NCI-H2196 treated with DMSO at 0.1 percent for 48 hours (cell line): ENCODE results near the gene DNAH9.

Experiments
- DNase-seq: peaks from one replicate; lab custom pipeline; 2025; ENCODE audit not compliant: unreplicated experiment; lab: John Stamatoyannopoulos, UW

Gene DNAH9

GRCh38 chr17:11589716-11590115 lies 8.6 kb upstream of the DNAH9 start:
- no peak for DNase-seq

- no peak for DNase-seq
Measured at GRCh38 chr17:11601661-11602060, 3.4 kb downstream of the DNAH9 start.

DNA sequence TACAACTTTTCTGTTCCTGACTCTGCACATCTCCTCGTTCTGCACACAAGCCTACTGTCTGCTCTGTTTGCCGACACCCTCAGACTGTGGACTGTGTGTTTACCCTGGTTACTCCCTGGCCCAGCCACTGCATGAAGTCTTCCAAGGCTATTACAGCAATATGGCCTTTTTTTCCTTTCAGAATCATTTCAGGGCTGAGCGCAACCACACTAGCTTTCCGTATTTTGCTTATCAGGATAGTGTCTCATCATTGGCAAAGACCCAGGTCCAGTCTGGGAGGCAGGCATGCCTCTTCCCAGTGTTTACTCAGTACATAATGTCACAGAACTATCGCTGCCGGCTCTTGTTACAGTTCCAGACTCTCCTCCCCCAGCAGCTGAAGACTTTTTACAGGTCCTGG lies 10.1 kb downstream of the DNAH9 start:
- peak; percentile 5 for DNase-seq

GRCh38 chr17:11610999-11611566 lies 12.8 kb downstream of the DNAH9 start:
- DNase-seq: no peak

GRCh38 chr17:11612956-11613355 lies 14.7 kb downstream of the DNAH9 start:
- DNase-seq: no peak

GRCh38 chr17:11618861-11619566 lies 20.7 kb downstream of the DNAH9 start:
- DNase-seq: peak; percentile 1

- no peak for DNase-seq
Measured at GRCh38 chr17:11622492-11622891, 24.2 kb downstream of the DNAH9 start.

DNA sequence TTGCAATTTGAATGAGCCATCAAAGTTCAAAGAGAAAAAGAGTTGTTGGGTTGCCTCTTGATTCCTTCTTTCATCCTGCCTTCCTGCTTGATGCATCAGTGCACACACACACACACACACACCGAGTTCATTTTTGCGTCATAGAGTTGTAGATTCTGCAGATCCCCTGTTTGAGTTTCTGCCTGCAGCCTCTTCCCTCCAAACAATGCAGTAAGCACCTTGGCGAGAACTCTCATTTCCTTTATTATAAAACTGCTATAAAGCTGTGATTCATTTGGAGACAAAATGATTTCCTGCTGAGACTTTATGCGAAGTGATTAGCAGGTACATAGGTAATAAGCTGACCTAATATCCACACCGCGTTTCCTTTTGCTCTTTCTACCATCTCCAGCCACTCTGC lies 26.7 kb downstream of the DNAH9 start:
- no peak for DNase-seq

GRCh38 chr17:11625878-11626277 lies 27.6 kb downstream of the DNAH9 start:
- DNase-seq: no peak

DNA sequence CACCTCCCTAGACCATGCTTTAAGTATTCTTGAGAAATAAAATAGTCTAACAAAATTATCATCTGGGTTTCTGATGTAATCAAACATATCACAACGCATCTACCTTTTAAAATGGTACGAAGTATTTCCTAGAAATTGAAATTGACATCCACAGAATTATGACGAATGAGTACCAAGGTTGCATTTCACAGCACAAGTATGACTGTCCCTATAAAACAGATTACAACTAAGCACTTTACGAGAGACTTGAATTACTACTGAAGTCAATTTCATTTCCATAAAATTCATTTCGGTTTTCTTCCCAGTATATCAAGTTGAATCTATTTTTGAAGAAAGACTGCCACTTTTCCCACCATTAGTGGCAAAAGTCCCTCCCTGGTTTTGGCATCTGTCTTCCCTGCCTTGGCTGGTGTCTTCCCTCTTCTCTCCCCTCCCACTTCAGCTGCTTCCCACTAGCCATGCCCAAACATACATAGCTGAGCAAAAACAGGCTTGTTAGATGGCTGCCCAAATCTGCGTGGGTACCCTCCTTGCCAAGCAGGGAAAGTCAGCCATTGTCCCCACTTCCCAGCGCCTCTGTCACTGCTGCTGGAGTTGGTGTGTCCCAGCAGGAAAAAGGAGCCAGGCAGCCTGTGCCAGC lies 29.2 kb downstream of the DNAH9 start:
- no peak for DNase-seq

DNA sequence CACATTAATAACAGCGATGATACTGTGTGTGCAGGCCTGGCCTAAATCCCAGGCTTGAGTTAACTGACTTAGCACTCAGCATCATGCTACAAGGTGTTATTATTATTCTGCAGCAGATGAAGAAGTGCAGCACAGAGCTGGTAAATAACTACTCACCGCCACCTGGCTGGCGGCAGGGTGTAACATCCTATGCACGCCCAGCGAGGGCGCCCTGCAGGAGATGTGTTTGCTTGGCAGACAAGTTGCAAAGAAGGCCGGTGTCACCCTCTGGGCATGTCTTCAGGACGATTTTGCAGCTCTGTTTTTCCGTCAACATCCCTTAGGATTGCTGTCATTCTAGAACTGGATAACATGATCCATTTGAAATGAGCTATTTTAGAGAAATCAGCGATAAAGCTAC lies 30.1 kb downstream of the DNAH9 start:
- no peak for DNase-seq

GRCh38 chr17:11628831-11629230 lies 30.6 kb downstream of the DNAH9 start:
- no peak for DNase-seq

DNA sequence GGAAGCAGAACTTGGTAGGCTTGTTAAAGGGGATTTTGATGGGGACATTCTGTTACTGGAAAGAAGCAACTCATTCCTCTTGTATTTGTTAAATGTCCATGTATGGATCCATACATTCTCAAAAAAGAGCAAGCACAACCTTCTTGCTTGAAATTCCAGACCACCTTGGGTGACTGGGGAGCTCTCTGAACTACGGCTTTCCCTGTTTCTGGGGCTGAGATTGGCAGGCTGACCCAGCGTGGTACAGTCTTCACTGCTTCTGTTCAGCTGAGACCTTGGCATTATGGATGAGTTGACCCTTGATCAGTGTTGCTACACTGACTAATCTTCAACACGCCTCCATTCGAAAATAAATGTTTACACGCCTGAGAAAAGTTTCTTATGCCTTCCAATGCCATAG lies 38.5 kb downstream of the DNAH9 start:
- no peak for DNase-seq

DNA sequence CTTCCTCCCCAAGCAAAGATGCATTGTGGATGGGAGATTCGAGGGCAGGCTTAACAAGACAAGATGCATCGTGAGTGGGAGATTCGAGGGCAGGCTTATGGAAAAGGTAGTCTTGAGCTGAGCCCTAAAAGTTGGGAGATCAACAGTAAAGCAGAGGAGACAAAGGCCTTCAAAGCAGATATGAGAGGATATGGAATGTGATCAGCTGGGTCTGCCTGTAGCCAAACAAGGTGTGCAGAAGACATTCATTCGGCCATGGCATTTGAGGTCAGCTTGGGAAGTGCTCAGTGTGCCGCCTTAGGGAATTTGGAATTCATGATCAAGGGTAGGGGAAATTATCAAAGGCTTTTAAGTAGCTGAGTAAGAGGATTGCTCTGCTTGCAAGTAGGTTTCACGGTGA lies 39.5 kb downstream of the DNAH9 start:
- no peak for DNase-seq

GRCh38 chr17:11638700-11639265 lies 40.5 kb downstream of the DNAH9 start:
- no peak for DNase-seq

DNA sequence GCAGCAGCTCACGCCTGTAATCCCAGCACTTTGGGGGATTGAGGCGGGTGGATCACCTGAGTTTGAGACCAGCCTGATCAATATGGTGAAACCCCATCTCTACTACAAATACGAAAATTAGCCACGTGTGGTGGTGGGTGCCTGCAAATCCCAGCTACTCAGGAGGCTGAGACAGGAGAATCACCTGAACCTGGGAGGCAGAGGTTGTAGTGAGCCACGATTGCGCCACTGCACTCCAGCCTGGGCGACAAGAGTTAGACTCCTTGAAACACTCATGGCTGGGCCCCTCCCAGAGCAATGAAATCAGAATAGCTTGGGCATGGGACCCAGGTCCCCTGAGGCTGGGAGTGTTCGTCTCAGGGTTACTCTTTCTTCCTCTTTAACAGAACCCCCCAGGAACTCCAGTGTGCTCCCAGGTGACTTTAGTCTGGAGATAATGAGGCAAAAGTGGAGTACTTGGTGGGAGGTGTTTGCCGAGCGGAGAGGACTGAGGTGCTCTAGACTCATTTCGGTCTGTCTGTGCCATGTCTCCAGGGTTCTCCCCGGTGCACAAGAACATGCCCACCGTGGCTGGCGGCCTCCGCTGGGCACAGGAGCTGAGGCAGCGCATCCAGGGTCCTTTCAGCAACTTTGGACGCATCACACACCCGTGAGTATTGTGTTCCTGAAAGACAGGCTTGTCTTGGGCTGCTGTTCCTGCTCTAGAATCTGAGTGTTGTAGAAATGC lies 41.6 kb downstream of the DNAH9 start:
- no peak for DNase-seq

DNA sequence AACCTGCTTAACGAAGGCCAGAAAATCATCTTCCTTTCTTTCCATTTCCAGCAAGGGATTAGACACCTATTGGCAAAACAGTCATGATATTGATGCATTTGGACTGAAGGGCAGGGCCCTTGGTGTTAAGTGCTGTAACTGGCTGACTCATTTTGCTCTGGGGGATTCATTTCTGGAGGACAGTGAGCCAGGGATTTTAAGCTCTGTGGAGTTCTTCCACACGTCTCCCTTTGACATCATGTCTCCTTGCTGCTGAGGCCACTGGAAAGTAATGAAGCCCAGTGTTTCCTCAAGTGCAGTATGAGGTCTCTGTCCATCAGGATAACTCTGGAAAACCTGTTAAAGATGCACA lies 42.2 kb downstream of the DNAH9 start:
- no peak for DNase-seq

DNA sequence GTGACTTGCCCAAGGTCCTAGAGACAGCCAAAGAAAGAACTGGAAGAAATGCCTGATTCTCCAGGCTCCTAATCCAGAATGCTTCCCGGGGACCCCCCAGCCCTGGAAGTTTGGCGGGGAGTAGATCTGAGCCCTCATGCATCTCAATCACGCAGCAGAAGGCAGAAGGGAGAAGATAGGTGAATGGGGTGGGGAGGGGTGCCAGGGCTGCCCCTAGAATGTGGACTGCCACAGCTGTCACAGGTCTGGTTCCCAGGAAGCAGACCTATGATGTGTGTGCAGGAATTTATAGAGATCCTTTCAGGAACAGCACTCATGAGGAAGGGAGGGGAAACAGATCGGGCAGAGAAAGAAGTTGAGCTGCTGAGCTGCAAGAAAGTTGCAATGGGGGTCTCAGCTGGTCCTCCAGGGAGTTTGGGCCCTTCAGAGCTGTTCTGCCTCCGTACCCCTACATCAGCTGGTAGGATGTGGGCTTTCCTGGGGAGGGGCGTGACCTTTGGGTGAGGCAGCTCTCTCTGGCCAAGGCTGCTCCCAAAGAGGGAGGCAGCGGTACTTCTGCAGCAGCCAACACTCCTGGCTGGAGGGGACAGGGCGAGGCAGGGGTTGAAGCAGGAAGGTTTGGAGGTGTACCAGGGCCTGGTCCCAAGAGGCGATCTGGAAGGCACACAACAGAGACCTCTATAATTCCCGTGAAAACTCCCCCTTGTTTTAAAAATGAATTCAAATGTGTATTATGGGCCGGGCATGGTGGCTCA lies 43.4 kb downstream of the DNAH9 start:
- no peak for DNase-seq

DNA sequence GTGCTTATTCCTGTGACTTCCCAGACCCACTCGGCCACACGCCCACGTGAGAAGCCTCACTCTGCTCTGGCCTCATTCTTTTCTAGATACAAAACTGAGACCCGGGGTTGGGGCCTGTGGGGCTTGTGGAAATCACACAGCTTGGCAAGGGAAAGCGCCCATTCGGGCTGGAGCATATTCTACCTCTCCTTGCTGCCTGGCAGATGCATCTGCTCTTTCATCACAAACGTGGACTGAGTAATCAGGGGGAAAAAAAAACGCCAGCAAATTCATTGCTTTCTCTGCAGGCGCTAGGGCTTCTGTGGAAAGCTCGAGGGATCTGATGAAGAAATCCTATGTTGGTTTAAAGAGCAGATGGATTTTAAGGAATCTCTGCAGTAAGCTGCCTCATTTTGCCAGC lies 44.4 kb downstream of the DNAH9 start:
- DNase-seq: no peak

- no peak for DNase-seq
Measured at GRCh38 chr17:11643851-11644250, 45.6 kb downstream of the DNAH9 start.
